Stimulated activated CD4-positive, alpha-beta T cell treated with anti-CD3 and anti-CD28 coated beads, TNF-alpha, amount 100 ng/mL, for 48 hours (primary cell): ENCODE measurements around the gene RETREG1.
A peak's percentile ranks its signal among the peaks of the same experiment; 100 is the strongest.
"Not testable (repeated sequence)": the region's sequence is repeated elsewhere in the genome, so short reads cannot be mapped to it uniquely, and the experiment has no call there.

Experiments used
- DNase-seq, 3 donors: peaks; one replicate each; pipeline ENCODE4 v3.0.0-alpha.2; 2020; ENCODE audit warnings: low read depth in 3 of 3

Gene RETREG1

GRCh38 chr5:16616536-16617273, at the start of gene RETREG1:
Gene RETREG1 (minus strand): TSS chr5:16616997. CDS start chr5:16616971, 26 bp downstream.
- peak; percentile 52 to 65 (median 63) for DNase-seq

- DNase-seq, result no peak
Measured at GRCh38 chr5:16666130-16666882, 49.5 kb upstream of the RETREG1 start.

GRCh38 chr5:16665601-16666000, 48.8 kb upstream of the RETREG1 start:
- no peak for DNase-seq

- no peak for DNase-seq
Measured at GRCh38 chr5:16664368-16664767, 47.6 kb upstream of the RETREG1 start.

- no peak for DNase-seq
Measured at GRCh38 chr5:16663840-16664239, 47.0 kb upstream of the RETREG1 start.

GRCh38 chr5:16661713-16662112, 44.9 kb upstream of the RETREG1 start:
- DNase-seq, result no peak

GRCh38 chr5:16660982-16661381, 44.2 kb upstream of the RETREG1 start:
- DNase-seq, result no peak

- DNase-seq, result no peak
Measured at GRCh38 chr5:16659536-16659935, 42.7 kb upstream of the RETREG1 start.

GRCh38 chr5:16656561-16657191, 39.9 kb upstream of the RETREG1 start:
- no peak for DNase-seq

GRCh38 chr5:16654647-16655334, 38.0 kb upstream of the RETREG1 start:
- DNase-seq, result no peak

- DNase-seq, result not testable (repeated sequence)
Measured at GRCh38 chr5:16648739-16649138, 31.9 kb upstream of the RETREG1 start.

GRCh38 chr5:16644301-16644889, 27.6 kb upstream of the RETREG1 start:
- no peak for DNase-seq

GRCh38 chr5:16642867-16643266, 26.1 kb upstream of the RETREG1 start:
- DNase-seq, result no peak

- DNase-seq, result no peak
Measured at GRCh38 chr5:16639206-16639605, 22.4 kb upstream of the RETREG1 start.

- DNase-seq, result no peak
Measured at GRCh38 chr5:16628376-16628775, 11.6 kb upstream of the RETREG1 start.

GRCh38 chr5:16626696-16627264, 10.0 kb upstream of the RETREG1 start:
- no peak for DNase-seq

GRCh38 chr5:16625096-16625495, 8.3 kb upstream of the RETREG1 start:
- no peak for DNase-seq

GRCh38 chr5:16619136-16619535, 2.3 kb upstream of the RETREG1 start:
- DNase-seq, result no peak

- DNase-seq, result no peak
Measured at GRCh38 chr5:16618138-16618897, 1.5 kb upstream of the RETREG1 start.

- peak in 1 of 3 donors; percentile 41 for DNase-seq
Measured at GRCh38 chr5:16617274-16617968, 624 bp upstream of the RETREG1 start.
